ENCODE results near the gene KIF17.
A peak's percentile ranks its signal among the peaks of the same experiment; 100 is the strongest.

KIF17 gene

GRCh38 chr1:20717452-20718342, at the start of gene KIF17:
KIF17 (minus strand) TSS chr1:20718007; CDS start chr1:20717706, 301 bp downstream.
- TF ChIP-seq CTCF (IDR thresholded peaks at IDR 0.05; ENCODE audit: borderline replicate concordance, control extremely low read depth, extremely low read depth, insufficient read depth, missing control alignments), result no peak
- DNase-seq (ENCODE audit: low spot score), result peak; percentile 87
- in situ Hi-C loops (cut with MboI; ENCODE audit: low sequenced_read_pairs, unreplicated experiment), result no loop called here

GRCh38 chr1:20767271-20767670, 49.5 kb upstream of the KIF17 start:
- in situ Hi-C loops (cut with MboI; ENCODE audit: low sequenced_read_pairs, unreplicated experiment), result no loop called here
- no peak for TF ChIP-seq CTCF (IDR thresholded peaks at IDR 0.05; ENCODE audit: borderline replicate concordance, control extremely low read depth, extremely low read depth, insufficient read depth, missing control alignments)
- no peak for DNase-seq (ENCODE audit: low spot score)

GRCh38 chr1:20763417-20763816, 45.6 kb upstream of the KIF17 start:
- in situ Hi-C loops (cut with MboI; ENCODE audit: low sequenced_read_pairs, unreplicated experiment), result no loop called here

GRCh38 chr1:20760322-20760721, 42.5 kb upstream of the KIF17 start:
- no peak for DNase-seq (ENCODE audit: low spot score)
- in situ Hi-C loops (cut with MboI; ENCODE audit: low sequenced_read_pairs, unreplicated experiment), result no loop called here
- no peak for TF ChIP-seq CTCF (IDR thresholded peaks at IDR 0.05; ENCODE audit: borderline replicate concordance, control extremely low read depth, extremely low read depth, insufficient read depth, missing control alignments)

More at GRCh38 chr1:20763417-20763816, 45.6 kb upstream of the KIF17 start:
- TF ChIP-seq CTCF (IDR thresholded peaks at IDR 0.05; ENCODE audit: borderline replicate concordance, control extremely low read depth, extremely low read depth, insufficient read depth, missing control alignments), result no peak
- no peak for DNase-seq (ENCODE audit: low spot score)

GRCh38 chr1:20753589-20753988, 35.8 kb upstream of the KIF17 start:
- TF ChIP-seq CTCF (IDR thresholded peaks at IDR 0.05; ENCODE audit: borderline replicate concordance, control extremely low read depth, extremely low read depth, insufficient read depth, missing control alignments), result no peak
- DNase-seq (ENCODE audit: low spot score), result no peak
- in situ Hi-C loops (cut with MboI; ENCODE audit: low sequenced_read_pairs, unreplicated experiment), result no loop called here

- no peak for TF ChIP-seq CTCF (IDR thresholded peaks at IDR 0.05; ENCODE audit: borderline replicate concordance, control extremely low read depth, extremely low read depth, insufficient read depth, missing control alignments)
- DNase-seq (ENCODE audit: low spot score), result no peak
- in situ Hi-C loops (cut with MboI; ENCODE audit: low sequenced_read_pairs, unreplicated experiment), result no loop called here
These were observed 33.7 kb upstream of the KIF17 start for GRCh38 chr1:20751462-20751990.

Measured in GM13976 (cell line).